IMR-90 (cell line): ENCODE results near the gene XRCC4. TPM values are rescaled to one million over a fixed set of nuclear protein-coding genes. Genes with fewer than 3 reads are reported as not detected.

ENCODE experiments used
- ATAC-seq: fragments of 200-7000 bp; cut with Tn5 transposase; 2 replicates; pipeline ENCODE4 v1.9.1; 2020; ENCODE audit warnings: low read depth, mild to moderate bottlenecking, moderate library complexity
- BruUV-seq: library from RNA; stranded (reverse); fragments of 400-500 nt; replicated peaks from 2 replicates; lab custom pipeline; 2021; lab: Mats Ljungman, UMichigan
- CTCF ChIA-PET: fragments of 300-600 bp; formaldehyde crosslinking; extraction: SDS; loops from one replicate; lab custom pipeline; 2021; ENCODE audit warnings: antibody characterized with exemption; lab: Yijun Ruan, JAX
- POLR2A ChIA-PET: fragments of 300-600 bp; sonication (Branson Sonifier 250); formaldehyde crosslinking; loops from one replicate; lab custom pipeline; 2022; ENCODE audit warnings: antibody characterized with exemption; ENCODE audit not compliant: unreplicated experiment; lab: Charles Lee
- DNase-seq: peaks from one replicate; pipeline ENCODE4 v3.0.0; 2013
- H2AFZ ChIP-seq: replicated peaks from 2 replicates; pipeline ENCODE3; 2013; ENCODE audit warnings: low read length, mild to moderate bottlenecking; ENCODE audit not compliant: poor library complexity
- H2AK5ac ChIP-seq: 2 replicates; pipeline ENCODE4 v1.6.1; 2013; ENCODE audit warnings: low read depth, low read length, inconsistent platforms
- H2AK9ac ChIP-seq: replicated peaks from 2 replicates; pipeline ENCODE3; 2013; ENCODE audit warnings: mild to moderate bottlenecking, low read depth, low read length, moderate library complexity; ENCODE audit not compliant: poor library complexity
- H2BK120ac ChIP-seq: 2 replicates; pipeline ENCODE4 v1.6.1; 2013; ENCODE audit warnings: low read depth, low read length, inconsistent platforms
- H2BK15ac ChIP-seq: 3 replicates; pipeline ENCODE4 v1.6.1; 2013; ENCODE audit warnings: low read depth, low read length, inconsistent platforms
- H2BK20ac ChIP-seq: 2 replicates; pipeline ENCODE4 v1.6.1; 2013; ENCODE audit warnings: low read depth, mild to moderate bottlenecking, inconsistent platforms, low read length, moderate library complexity
- H2BK5ac ChIP-seq: 2 replicates; pipeline ENCODE4 v1.6.1; 2013; ENCODE audit warnings: mild to moderate bottlenecking, low read depth, low read length, inconsistent platforms; ENCODE audit not compliant: poor library complexity, severe bottlenecking
- H3K14ac ChIP-seq: replicated peaks from 2 replicates; pipeline ENCODE4 v1.6.1; 2013; ENCODE audit warnings: low read depth, low read length, inconsistent platforms
- H3K18ac ChIP-seq: 2 replicates; pipeline ENCODE4 v1.6.1; 2013; ENCODE audit warnings: low read depth, low read length, control low read depth
- H3K23ac ChIP-seq: 2 replicates; pipeline ENCODE4 v1.6.1; 2013; ENCODE audit warnings: low read depth, low read length, inconsistent platforms
- H3K27ac ChIP-seq: 2 replicates; pipeline ENCODE4 v1.5.1; 2013; ENCODE audit warnings: mild to moderate bottlenecking, control low read depth, low read length; ENCODE audit not compliant: insufficient read depth
- H3K27me3 ChIP-seq: 2 replicates; pipeline ENCODE4 v1.6.1; 2013; ENCODE audit warnings: low read length; ENCODE audit not compliant: control insufficient read depth, insufficient read depth
- H3K36me3 ChIP-seq: 2 replicates; pipeline ENCODE4 v1.6.1; 2013; ENCODE audit warnings: low read length, mixed read lengths; ENCODE audit not compliant: control insufficient read depth, insufficient read depth
- H3K4ac ChIP-seq: 2 replicates; pipeline ENCODE4 v1.6.1; 2013; ENCODE audit warnings: low read depth, low read length, inconsistent platforms
- H3K4me1 ChIP-seq: 2 replicates; pipeline ENCODE4 v1.6.1; 2013; ENCODE audit warnings: low read length, mixed read lengths; ENCODE audit not compliant: control insufficient read depth, insufficient read depth
- H3K4me2 ChIP-seq: 2 replicates; pipeline ENCODE4 v1.6.1; 2013; ENCODE audit warnings: low read depth, mild to moderate bottlenecking, control low read depth, low read length, moderate library complexity
- H3K4me3 ChIP-seq: 2 replicates; pipeline ENCODE4 v1.5.1; 2013; ENCODE audit warnings: low read depth, mild to moderate bottlenecking, control low read depth, low read length, moderate library complexity; ENCODE audit not compliant: insufficient read depth
- H3K56ac ChIP-seq: 2 replicates; pipeline ENCODE4 v1.6.1; 2013; ENCODE audit warnings: low read length, inconsistent platforms; ENCODE audit not compliant: insufficient read depth; ENCODE audit errors: extremely low read depth
- H3K79me1 ChIP-seq, 2 experiments: 2 replicates each; pipeline ENCODE4 v1.6.1; 2013; ENCODE audit warnings: low read length in 2 of 2, inconsistent platforms in 1 of 2, low read depth in 1 of 2
- H3K9ac ChIP-seq: 2 replicates; pipeline ENCODE4 v1.6.1; 2013; ENCODE audit warnings: low read depth, low read length, control low read depth
- H3K9me1 ChIP-seq: 2 replicates; pipeline ENCODE4 v1.6.1; 2013; ENCODE audit warnings: low read length, inconsistent platforms; ENCODE audit not compliant: insufficient read depth
- H3K9me3 ChIP-seq: 2 replicates; pipeline ENCODE4 v1.6.1; 2013; ENCODE audit warnings: low read length; ENCODE audit not compliant: control insufficient read depth, insufficient read depth
- H4K20me1 ChIP-seq: 2 replicates; pipeline ENCODE4 v1.6.1; 2013; ENCODE audit warnings: low read length, inconsistent platforms; ENCODE audit not compliant: insufficient read depth
- H4K5ac ChIP-seq: 2 replicates; pipeline ENCODE4 v1.6.1; 2013; ENCODE audit warnings: mild to moderate bottlenecking, low read depth, low read length, control low read depth
- H4K8ac ChIP-seq, 2 experiments: 2 replicates each; pipeline ENCODE4 v1.6.1; 2013; ENCODE audit warnings: low read depth in 2 of 2, low read length in 2 of 2, control low read depth in 1 of 2, inconsistent platforms in 1 of 2
- H4K91ac ChIP-seq: 2 replicates; pipeline ENCODE4 v1.6.1; 2013; ENCODE audit warnings: low read depth, low read length, inconsistent platforms; ENCODE audit not compliant: insufficient read depth
- CEBPB ChIP-seq: IDR thresholded peaks from 2 replicates; pipeline ENCODE4 v1.6.1; 2012; ENCODE audit warnings: low read depth, low read length, improper control_type of control experiment
- CHD1 ChIP-seq: IDR thresholded peaks from 2 replicates; pipeline ENCODE4 v1.6.1; 2012; ENCODE audit warnings: low read depth, low read length, improper control_type of control experiment
- FOS ChIP-seq: fragments of 150-350 bp; IDR thresholded peaks from 2 replicates; pipeline ENCODE4 v1.6.1; 2016; ENCODE audit warnings: low read depth, low read length
- MAFK ChIP-seq: IDR thresholded peaks from 2 replicates; pipeline ENCODE4 v1.6.1; 2012; ENCODE audit warnings: low read depth, low read length, improper control_type of control experiment
- MAZ ChIP-seq: IDR thresholded peaks from 2 replicates; pipeline ENCODE4 v1.6.1; 2012; ENCODE audit warnings: low read depth, mild to moderate bottlenecking, low read length, improper control_type of control experiment, moderate library complexity, borderline replicate concordance
- MXI1 ChIP-seq: IDR thresholded peaks from 2 replicates; pipeline ENCODE4 v1.6.1; 2012; ENCODE audit warnings: low read depth, mild to moderate bottlenecking, low read length, moderate library complexity, borderline replicate concordance
- POLR2A ChIP-seq: IDR thresholded peaks from 2 replicates; pipeline ENCODE4 v1.6.1; 2012; ENCODE audit warnings: mild to moderate bottlenecking, low read depth, low read length
- RAD21 ChIP-seq: IDR thresholded peaks from 2 replicates; pipeline ENCODE4 v1.6.1; 2012; ENCODE audit warnings: low read length, improper control_type of control experiment
- RCOR1 ChIP-seq: IDR thresholded peaks from 2 replicates; pipeline ENCODE4 v1.6.1; 2012; ENCODE audit warnings: mild to moderate bottlenecking, low read length, improper control_type of control experiment; ENCODE audit not compliant: insufficient replicate concordance
- SMC3 ChIP-seq: fragments of 150-350 bp; IDR thresholded peaks from 2 replicates; pipeline ENCODE4 v1.6.1; 2016; ENCODE audit warnings: low read depth, mild to moderate bottlenecking, antibody characterized with exemption, low read length, moderate library complexity
- WGBS, 2 experiments: methylation state at CpG; one replicate each; pipeline versions ENCODE4 v1.1.5 to v1.1.7; 2013; ENCODE audit warnings: missing lambda C conversion rate in 2 of 2; ENCODE audit not compliant: insufficient read length in 1 of 2; ENCODE audit errors: extremely low coverage in 2 of 2; 5-methylcytosine and 5-hydroxymethylcytosine counted together
- dilution Hi-C: fragments of 300-500 bp; cut with HindIII; formaldehyde crosslinking; loops from one replicate; pipeline ENCODE4 v1.14.3; 2018; ENCODE audit warnings: low sequenced_read_pairs; ENCODE audit not compliant: unreplicated experiment
- in situ Hi-C: fragments of 300-500 bp; cut with MboI; formaldehyde crosslinking; loops from 3 replicates; pipeline ENCODE4 v1.14.3; 2019; ENCODE audit warnings: low sequenced_read_pairs, inconsistent platforms, mixed read lengths
- intact Hi-C: fragments of 100-400 bp; cut with micrococcal nuclease; formaldehyde crosslinking; loops from 2 replicates; pipeline ENCODE4 v1.10.0; 2022
- polyA plus RNA-seq, 3 experiments: library from polyadenylated mRNA; depleted of rRNA; stranded (reverse); fragments of >200 nt; gene quantifications; 2 replicates each; pipeline ENCODE4 v1.2.3, GENCODE V29; 2012; ENCODE audit warnings: low replicate concordance in 1 of 3
- total RNA-seq: library from RNA; depleted of rRNA; stranded (reverse); fragments of >200 nt; gene quantifications from 2 replicates; pipeline ENCODE4 v1.2.3, GENCODE V29; 2012
- TF ChIP-seq, protein P1 (sequence below): conservative IDR thresholded peaks from 2 replicates; pipeline ENCODE4 v1.5.1; 2012; ENCODE audit warnings: mild to moderate bottlenecking, low read depth, low read length, improper control_type of control experiment
- TF ChIP-seq, protein P2 (sequence below): fragments of 150-350 bp; IDR thresholded peaks from 2 replicates; pipeline ENCODE4 v1.6.1; 2016; ENCODE audit warnings: low read depth, mild to moderate bottlenecking, low read length, moderate library complexity, borderline replicate concordance
- TF ChIP-seq, protein P3 (sequence below): fragments of 150-350 bp; IDR thresholded peaks from 2 replicates; pipeline ENCODE4 v1.6.1; 2017; ENCODE audit warnings: mild to moderate bottlenecking, antibody characterized with exemption, low read length, low read depth

The XRCC4 gene
- total and polyA plus RNA-seq, 2 of the 4 experiments (the other 2 are of a cell fraction): 3.5 to 4.7 TPM

- H4K5ac ChIP-seq: no peak overlapping the region
- dilution Hi-C loops: no loop called here
- H4K91ac ChIP-seq: no peak overlapping the region
- H3K9me3 ChIP-seq: no peaks in the 10 kb centered on the region
- WGBS, 2 experiments: no CpG with 5 or more reads among the region's 3 CpGs
- DNase-seq (no peak), ATAC-seq (no peak)
- no peak overlapping the region for H3K4ac ChIP-seq
- no peaks in the 10 kb centered on the region for H4K20me1 ChIP-seq
- intact Hi-C loops: no loop called here
- H3K9ac ChIP-seq: no peak overlapping the region
- H3K79me1 ChIP-seq: no peaks in the 10 kb centered on the region
- ChIA-PET POLR2A (no interaction called here), CTCF (no interaction called here)
- H3K56ac ChIP-seq: no peak overlapping the region
- H4K8ac ChIP-seq: no peak overlapping the region
- TF ChIP-seq POLR2A (no peak), MAFK (no peak), CHD1 (no peak), RAD21 (no peak), MXI1 (no peak), MAZ (no peak), CEBPB (no peak), FOS (no peak), SMC3 (no peak), RCOR1 (no peak)
- TF ChIP-seq, protein P1, sequence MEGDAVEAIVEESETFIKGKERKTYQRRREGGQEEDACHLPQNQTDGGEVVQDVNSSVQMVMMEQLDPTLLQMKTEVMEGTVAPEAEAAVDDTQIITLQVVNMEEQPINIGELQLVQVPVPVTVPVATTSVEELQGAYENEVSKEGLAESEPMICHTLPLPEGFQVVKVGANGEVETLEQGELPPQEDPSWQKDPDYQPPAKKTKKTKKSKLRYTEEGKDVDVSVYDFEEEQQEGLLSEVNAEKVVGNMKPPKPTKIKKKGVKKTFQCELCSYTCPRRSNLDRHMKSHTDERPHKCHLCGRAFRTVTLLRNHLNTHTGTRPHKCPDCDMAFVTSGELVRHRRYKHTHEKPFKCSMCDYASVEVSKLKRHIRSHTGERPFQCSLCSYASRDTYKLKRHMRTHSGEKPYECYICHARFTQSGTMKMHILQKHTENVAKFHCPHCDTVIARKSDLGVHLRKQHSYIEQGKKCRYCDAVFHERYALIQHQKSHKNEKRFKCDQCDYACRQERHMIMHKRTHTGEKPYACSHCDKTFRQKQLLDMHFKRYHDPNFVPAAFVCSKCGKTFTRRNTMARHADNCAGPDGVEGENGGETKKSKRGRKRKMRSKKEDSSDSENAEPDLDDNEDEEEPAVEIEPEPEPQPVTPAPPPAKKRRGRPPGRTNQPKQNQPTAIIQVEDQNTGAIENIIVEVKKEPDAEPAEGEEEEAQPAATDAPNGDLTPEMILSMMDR: no peak
- TF ChIP-seq, protein P2, sequence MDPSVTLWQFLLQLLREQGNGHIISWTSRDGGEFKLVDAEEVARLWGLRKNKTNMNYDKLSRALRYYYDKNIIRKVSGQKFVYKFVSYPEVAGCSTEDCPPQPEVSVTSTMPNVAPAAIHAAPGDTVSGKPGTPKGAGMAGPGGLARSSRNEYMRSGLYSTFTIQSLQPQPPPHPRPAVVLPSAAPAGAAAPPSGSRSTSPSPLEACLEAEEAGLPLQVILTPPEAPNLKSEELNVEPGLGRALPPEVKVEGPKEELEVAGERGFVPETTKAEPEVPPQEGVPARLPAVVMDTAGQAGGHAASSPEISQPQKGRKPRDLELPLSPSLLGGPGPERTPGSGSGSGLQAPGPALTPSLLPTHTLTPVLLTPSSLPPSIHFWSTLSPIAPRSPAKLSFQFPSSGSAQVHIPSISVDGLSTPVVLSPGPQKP: no peak
- TF ChIP-seq, protein P3, sequence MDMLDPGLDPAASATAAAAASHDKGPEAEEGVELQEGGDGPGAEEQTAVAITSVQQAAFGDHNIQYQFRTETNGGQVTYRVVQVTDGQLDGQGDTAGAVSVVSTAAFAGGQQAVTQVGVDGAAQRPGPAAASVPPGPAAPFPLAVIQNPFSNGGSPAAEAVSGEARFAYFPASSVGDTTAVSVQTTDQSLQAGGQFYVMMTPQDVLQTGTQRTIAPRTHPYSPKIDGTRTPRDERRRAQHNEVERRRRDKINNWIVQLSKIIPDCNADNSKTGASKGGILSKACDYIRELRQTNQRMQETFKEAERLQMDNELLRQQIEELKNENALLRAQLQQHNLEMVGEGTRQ: no peak
- H3K4me1 ChIP-seq: no peaks in the 10 kb centered on the region
- no peak overlapping the region for H2BK120ac ChIP-seq
- no peak overlapping the region for H2BK15ac ChIP-seq
- no peak overlapping the region for H2BK5ac ChIP-seq
- no peak overlapping the region for H2BK20ac ChIP-seq
- H3K36me3 ChIP-seq: no peaks in the 10 kb centered on the region
- H3K4me2 ChIP-seq: no peak overlapping the region
- no peaks in the 10 kb centered on the region for H3K9me1 ChIP-seq
- in situ Hi-C loops: no loop called here
- H3K18ac ChIP-seq: no peak overlapping the region
- H2AK5ac ChIP-seq: no peak overlapping the region
- no peak overlapping the region for H3K14ac ChIP-seq
- no peak overlapping the region for H3K23ac ChIP-seq
- H3K4me3 ChIP-seq: no peak overlapping the region
- BruUV-seq: no TSS peak
- no peak overlapping the region for H2AK9ac ChIP-seq
- H2AFZ ChIP-seq: no peak overlapping the region
- no peaks in the 10 kb centered on the region for H3K27me3 ChIP-seq
- H3K27ac ChIP-seq: no peak overlapping the region
Measured at GRCh38 chr5:83341815-83342334, 264.5 kb downstream of the XRCC4 start.
